DMS153 (cell line): ENCODE results near the gene ASPSCR1.

Source experiments
- DNase-seq: peaks from one replicate; lab custom pipeline; 2025; lab: John Stamatoyannopoulos, UW

ASPSCR1 gene

DNA sequence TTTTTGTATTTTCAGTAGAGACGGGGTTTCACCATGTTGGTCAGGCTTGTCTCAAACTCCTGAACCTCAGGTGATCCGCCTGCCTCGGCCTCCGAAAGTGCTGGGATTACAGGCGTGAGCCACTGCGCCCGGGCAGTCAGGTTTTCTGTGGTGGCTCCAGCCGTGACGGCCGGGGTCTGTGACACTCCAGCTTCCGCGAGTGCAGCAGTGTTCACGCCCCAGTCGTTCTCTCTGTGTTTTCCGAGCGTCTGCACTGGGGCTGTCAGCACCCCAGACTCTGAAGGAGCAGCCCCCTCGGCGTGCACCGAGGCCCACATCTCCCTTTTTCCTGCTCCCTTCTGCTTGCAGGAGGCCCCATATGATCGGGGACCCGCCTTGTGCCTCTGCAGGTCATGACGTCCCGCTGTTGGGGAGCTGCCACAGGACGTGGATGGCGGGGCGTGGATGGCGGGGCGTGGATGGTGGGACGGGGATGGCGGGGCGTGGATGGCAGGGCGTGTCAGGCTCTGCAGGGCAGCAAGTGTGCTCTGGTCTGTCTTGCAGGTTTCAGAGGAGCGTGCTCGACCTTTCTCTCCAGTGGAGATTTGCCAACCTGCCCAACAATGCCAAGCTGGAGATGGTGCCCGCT lies 5.7 kb downstream of the ASPSCR1 start:
- no peak for DNase-seq

DNA sequence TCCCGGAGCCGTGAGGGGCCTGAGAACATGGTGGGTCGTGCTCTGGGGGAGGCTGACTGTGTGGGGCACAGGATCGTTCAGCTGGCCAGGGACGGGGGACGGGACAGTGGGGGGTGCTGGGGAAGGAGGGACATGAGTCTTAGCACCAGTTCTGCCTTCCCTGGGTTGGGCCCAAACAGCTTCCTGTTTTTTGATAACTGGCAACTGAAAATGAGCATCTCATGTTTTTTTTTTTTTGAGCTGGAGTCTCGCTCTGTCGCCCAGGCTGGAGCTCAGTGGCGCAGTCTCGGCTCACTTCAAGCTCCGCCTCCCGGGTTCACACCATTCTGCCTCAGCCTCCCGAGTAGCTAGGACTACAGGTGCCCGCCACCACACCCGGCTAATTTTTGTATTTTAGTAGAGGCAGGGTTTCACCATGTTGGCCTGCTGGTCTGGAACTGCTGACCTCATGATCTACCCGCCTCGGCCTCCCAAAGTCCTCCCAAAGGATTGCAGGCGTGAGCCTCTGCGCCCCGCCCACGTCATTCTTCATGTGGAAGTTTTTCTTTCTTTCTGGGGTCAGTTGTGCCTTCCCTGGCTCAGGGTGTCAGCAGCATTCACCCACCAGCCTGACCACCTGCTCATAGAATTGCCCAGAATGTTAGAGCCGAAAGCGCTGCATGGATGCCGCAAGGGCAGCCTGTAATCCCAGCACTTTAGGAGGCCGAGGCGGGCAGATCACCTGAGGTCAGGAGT lies 6.4 kb downstream of the ASPSCR1 start:
- DNase-seq = no peak

DNA sequence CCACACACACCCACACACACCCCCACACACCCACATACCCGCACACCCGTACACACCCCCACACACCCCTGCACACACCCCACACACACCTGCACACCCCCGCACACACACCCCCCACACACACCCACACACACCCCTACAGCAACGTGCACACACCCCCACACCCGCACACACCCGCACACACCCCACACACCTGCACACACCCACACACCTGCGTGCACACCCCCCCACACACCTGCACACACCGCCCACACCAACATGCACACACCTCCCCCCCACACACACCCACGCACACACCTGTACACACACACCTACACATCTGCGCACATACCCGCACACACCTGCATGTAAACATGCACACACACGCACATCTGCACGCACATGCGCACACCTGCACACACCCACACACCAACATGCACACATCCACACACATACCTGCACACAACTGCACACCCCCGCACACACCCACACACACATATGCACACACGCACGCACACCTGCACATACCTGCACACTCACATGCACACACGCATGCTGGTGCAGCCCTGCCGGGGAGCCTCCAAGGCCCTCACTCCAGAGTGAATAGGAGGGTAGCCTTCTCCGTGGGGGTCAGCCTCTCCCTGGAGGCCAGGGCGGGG lies 7.5 kb downstream of the ASPSCR1 start:
- DNase-seq = no peak

DNA sequence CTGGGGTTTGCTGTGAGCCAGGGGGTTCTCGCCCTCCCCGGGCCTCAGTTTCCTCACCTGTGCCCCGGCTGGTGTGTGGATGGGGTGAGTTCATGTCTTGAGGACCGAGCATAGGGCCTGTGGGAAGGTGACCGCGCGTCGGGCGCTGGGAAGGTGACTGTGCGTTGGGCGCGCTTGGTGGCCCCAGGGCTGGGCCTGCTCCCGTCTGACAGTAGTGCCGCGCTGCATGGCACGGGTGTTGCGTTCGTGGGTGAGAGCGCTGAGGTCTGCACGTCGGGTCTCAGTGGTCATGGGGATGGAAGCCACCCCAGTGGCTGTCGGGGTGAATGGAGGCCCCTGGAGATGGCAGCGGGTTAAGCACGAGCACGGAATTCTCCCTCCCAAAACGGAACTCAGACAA lies 9.2 kb downstream of the ASPSCR1 start:
- DNase-seq = no peak

DNA sequence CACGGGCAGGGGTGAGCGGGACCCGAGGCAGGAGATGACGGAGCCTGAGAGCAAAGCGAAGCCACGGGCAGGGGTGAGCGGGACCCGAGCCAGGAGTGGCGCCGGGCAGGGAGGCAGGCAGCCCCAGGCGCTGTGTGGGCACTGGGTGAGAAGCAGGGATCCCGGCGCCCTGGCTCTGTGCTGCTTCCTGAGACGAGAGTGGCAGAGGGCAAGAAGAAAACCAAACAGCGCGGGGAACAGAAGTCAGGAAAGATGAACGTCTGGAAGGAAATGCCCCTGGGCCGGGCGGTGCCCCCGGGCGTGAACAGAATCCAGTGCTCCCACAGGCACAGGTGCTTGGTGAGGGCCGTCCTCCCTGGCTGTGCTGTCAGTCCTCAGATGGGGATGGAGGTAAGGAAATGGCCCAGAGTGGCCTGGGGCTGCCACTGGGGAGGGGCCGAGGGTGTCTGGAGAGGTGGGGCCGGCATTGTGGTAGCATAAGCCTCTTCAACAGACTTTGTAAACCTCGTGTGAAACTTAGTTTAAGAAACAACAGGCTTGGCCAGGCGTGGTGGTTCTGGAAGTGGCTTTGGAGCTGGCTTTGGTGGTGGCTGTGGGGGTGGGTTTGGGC lies 9.8 kb downstream of the ASPSCR1 start:
- no peak for DNase-seq

DNA sequence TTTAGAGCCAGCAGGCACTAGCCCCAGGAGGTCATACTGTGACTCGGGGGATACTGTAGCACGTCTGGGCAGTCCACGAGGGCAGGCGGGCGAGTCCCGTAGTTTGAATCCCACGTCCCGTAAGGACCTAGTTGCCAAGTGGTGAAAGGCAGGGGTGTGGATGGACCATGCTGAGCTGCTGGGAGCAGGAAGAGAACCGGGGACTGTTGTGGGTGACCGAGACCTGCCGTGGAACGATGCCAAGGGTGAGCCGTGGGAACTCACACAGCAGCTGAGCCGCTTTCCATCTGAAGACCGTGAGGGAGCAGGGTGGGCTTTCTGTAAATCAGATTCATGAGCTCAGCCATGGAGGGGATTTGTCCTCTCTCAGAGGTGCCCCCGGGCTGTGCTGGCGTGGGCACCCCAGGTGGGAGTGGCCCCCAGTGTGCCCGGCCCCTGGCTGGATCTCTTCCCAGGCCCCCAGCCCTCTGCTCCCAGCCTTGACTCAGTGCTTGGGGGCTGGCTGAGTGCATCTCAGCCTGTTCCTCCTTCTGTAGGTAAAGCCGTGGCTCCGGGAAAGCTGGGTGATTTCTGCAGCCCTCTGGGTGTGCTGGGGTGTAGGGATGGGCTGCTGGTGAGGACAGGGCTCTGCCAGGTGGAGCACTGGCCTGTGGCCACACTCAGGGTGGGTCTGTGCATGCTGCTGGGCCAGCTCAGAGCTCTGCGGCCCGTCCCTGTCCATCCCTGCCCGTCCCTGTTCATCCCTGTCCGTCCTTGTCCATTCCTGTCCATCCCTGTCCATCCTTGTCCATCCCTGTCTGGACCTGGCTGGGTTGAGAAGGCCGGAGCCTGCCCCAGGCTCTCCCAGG lies 13.6 kb downstream of the ASPSCR1 start:
- no peak for DNase-seq

DNA sequence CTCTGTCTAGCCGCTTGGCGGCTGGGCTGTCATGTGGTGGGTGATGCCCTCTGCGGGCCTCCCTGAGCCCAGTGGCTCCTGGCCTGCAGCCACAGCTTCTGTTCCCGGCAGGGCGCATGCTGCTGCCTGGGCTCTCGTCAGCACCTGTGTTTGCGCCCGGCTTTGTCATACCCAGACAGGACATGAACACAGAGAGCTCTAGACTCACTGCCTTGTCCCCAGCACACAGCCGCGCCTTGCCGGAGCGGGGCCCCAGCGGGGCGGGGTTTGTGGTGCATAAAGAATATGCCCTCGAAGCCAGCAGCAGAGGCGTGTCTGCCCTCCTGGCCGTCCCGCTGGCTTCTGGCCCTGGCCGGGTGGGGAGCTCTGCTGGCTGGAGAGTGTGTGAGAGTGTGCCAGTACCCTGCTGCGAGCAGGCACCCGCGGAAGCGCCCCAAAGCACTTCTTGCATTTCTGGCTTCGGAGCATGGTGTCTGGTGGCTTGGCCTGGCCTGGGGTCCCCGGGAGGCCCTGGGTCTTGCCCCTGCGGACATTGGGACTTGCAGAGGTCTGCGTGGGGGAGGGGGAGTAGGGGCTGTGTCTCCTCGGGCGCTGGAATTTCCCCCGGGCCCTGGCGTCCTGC lies 14.4 kb downstream of the ASPSCR1 start:
- DNase-seq = peak; percentile 49

DNA sequence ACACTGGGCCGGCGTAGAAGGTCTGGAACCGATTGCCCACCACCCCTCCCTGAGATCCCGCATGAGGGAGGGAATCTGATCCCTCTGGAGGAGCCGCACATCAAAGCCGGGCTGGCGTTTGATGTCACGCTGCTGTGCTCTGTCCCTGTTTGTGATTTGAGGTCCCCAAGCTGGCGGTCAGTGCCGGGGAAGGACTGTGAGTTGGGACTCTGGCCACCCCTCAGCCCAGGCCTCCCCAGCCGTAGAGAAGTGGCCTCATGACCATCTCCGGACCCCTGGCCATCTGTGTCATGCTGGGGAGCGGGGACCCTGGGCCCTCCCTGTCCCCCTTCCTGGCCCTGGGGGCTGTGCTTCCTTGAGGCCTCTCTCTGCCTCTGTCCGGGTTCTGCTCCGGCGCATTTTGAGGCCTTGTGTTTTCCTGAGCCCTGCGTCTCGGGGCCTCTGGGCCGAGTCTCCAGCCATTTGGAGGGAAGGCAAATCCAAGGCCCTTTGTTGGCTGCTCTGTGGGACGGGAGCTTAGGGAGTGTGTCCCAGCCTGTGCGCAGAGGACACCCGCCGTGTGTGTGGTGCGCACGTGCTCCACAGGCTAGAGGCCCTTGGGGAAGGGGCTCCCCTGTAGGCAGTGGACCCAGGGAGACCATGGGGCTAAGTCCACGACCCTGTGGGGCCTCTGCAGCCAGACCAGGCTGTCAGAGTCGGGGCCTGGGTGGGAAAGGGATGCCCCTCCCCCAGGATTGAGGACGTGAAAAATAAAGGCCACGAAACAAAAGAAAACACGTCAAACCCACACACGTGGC lies 15.1 kb downstream of the ASPSCR1 start:
- DNase-seq = no peak

DNA sequence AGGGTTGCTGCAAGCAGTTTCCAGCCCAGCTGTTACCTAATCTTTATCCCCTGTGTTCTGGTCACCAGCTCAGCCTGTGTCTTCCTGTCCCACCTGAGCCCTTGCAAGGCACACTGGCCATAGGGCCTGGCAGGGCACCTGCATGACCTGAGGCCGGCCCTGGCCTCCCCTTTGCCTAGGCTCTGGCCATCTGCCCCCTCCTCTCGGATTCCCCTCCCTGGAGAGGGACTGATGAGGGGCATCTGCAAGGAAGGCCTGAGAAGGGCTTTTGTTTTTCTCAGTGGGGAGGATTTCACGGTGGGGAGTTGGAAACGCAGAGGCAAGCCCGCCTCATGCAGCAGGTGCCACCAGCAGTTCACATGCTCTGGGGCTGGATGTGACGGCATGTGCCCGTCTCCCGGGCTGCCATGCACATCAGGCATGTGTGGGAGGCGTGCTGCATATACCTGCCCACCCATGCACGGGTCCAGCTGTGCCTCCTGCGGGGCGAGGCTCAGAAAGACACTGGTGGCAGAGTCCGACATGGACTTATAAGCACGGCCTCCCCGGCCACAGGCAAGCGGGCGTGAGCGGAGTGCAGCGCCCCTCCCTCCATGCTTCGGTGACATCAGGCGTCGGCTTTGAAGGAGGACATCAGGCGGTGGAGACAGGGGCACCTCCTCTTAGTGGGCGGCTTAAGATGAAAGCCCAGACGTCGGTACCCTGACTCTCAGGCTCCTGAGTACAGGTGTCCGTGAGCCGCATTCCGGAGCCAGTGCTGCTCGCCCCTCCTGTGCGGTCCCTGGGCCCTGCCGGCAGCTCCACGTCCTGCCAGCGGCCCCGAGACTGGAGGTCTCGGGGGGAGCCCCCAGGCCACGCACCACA lies 16.5 kb downstream of the ASPSCR1 start:
- DNase-seq = no peak

DNA sequence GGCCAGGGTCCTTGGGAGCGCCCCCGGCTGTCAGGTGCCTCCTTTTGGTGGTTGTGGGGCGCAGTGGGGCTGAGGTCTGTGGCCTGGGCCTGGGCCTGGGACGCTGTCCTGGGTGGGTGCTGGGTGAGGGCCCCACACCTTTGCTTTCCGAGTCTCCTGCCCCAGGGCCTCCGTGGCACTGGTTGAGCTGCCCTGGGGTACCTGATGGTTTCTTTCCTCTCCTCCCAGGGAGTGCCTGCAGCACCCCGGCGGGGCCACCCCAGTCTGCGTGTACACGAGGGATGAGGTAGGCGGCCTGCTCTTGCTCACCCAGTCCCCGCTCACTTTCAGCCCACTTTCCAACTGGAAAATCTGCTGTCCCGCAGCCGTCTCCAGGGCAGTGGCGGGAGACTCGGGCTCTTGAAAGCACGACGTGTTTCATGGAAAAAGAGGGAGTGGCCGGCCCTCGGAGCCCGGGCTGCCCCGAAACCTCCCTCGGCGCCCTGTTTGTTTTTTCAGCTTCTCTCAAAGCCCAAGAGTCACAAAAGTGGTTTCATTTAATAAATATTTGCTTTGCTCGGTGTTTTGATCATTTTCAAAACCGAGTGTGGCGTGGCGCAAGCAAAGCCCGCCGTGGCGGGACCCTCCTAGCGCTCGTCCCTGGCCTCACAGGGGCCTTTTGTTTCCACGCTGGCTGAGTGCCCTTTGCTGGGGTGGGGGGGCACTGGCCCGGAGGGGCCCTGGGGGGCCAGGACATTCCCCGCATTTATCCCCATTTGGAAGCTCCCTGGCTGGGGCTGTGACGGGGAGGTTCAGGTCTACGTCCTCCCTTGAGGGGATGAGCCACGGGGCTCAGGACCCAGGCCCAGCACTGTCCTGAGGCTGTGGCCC lies 17.4 kb downstream of the ASPSCR1 start:
- DNase-seq = peak; percentile 10

DNA sequence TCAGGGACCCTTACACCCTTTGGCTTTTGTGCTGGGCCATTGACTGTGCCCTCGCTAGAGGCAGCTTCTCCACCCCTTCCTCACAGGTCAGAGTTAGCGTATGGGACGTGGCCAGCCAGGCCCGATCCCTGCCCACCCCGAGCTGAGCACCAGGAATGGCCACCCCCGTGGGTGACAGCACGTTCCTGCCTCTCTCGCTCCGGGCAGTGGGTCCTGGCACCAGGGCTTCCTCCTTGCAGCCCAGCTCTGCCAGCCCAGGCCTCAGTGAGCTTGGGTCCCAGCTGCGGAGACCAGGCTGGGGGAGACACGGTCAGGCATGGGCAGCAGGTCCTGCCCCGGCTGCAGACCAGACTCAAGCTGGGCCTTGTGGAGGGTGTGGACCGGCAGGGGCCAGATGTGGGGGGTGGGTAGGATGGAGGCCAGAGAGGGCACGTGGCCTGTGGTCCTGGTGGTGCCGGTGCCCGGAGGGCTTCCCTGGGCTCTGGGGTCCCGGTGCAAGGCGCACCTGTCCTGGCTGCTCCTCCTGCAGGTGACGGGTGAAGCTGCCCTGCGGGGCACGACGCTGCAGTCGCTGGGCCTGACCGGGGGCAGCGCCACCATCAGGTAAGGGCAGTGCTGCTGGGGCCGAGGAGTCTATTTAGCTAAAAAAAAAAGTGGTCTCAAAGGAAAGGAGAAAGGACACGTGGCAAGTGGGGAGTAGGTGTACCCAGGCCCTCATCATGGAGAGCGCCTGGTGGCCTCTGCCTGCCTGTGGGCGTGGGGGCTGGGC lies 18.2 kb downstream of the ASPSCR1 start:
- DNase-seq = no peak

DNA sequence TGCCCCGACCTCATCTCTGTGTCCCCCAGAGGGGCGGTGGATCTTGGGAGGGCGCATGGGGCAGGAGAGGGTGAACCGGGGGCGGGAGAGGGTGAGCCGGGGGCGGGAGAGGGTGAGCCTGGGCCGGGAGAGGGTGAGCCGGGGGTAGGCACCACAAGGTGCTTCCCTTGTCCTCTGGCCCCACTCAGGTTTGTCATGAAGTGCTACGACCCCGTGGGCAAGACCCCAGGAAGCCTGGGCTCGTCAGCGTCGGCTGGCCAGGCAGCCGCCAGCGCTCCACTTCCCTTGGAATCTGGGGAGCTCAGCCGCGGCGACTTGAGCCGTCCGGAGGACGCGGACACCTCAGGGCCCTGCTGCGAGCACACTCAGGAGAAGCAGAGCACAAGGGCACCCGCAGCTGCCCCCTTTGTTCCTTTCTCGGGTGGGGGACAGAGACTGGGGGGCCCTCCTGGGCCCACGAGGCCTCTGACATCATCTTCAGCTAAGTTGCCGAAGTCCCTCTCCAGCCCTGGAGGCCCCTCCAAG lies 18.9 kb downstream of the ASPSCR1 start:
- no peak for DNase-seq

DNA sequence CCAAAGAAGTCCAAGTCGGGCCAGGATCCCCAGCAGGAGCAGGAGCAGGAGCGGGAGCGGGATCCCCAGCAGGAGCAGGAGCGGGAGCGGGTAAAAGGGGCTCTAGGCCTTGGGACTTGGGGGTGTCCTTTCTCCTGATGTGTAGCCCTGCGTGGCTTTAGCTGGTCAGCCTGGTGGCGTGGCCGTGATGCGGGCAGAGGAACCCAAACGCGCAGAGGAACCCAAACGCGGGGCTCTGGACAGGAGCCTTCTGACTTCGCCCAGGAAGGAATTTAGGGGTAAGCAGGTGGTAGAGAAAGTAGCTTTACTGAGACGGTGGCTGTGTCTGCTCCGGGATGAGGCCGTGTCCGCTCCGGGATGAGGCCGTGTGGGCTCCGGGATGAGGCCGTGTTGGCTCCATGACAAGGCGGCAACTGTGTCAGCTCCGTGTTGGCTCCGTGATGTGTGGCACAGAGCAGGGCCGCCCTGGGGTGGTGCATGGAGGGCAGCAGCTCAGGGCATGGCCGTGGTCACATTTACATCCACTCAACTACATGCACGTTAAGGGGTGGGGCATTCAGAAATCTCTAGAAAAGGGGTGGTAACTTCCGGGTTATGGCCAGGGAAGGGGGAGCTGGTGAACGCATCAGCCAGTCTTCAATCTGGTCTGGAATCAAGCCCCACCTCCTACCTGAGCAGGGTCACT lies 19.5 kb downstream of the ASPSCR1 start:
- DNase-seq = no peak

DNA sequence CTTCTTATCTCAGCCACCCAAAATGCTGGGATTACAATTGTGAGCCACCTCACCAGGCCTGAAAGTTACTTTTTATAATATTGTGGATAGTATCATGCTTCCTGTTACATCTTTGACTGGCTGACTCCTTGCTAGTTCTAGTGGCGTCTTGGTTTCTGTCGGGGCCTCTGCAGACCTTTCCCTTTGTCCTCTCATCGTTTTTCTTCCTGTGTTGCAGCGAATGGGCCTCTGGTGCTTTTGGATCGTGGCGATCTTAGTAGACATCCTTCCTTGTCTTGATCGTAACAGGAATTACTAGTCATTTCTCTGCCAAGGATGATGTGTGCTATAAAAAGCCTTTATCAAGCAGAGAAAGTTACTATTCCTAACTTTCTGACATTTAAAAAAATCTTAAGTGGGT lies 20.8 kb downstream of the ASPSCR1 start:
- DNase-seq = no peak

DNA sequence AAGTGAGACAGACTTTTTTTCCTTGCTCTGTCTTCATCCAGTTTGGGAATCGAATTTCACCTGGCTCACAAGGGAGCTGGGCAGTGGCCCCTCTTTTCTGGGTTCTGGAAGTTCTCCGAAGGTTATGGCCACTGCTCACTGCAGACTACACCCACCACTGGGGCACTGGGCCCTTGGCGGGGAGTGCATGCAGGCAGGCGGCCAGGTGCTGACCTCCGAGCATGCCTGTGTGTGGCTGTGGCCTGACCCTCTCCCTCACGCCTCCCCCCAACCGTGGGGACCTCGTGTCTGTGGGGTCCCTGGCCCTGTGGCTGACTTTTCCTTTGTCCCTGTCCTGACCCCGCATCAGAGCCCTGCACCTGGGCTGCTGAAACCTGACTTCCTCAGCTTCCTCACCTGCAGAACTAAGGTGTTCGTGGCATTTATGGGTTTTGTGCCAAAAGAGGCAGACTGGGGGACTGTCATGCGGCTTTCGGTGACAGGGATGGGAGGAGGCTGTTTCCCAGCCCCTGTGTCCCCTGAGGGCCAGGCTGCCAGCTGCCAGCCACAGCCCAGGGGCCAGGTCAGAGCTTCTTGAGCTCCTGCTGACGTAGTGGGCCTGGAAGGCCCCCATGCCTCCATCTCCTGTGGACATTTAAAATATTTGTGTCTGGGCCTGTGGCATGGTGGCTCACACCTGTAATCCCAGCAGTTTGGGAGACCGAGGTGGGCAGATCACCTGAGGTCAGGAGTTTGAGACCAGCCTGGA lies 21.4 kb downstream of the ASPSCR1 start:
- DNase-seq = no peak

DNA sequence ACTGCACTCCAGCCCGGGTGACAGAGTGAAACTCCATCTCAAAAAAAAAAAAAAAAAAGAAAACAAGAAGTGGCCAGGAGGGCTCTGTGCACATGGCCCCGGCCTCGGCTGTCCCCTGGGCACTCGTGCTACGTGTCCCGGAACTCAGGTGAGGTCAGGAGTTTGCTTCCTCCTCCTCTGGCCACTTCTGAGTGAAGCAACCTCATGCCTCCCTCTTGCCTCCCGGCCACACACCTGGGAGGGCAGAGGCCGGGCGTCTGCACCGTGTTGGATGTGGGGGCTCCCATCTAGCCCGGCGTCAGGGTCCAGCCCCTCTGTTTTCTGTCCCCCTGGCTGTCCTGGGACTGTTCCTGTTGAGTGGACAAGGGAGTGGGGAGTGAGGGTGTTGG lies 22.2 kb downstream of the ASPSCR1 start:
- no peak for DNase-seq
